Colonic mucosa (tissue), 4 donors: Measurements from ENCODE around the gene CLIC1. TPM values are rescaled to one million over a fixed set of nuclear protein-coding genes. Genes with fewer than 3 reads are reported as not detected.

ENCODE experiments used
- DNase-seq: peaks from one replicate; pipeline ENCODE4 v3.0.0-alpha.2; 2020
- H3K27ac ChIP-seq: fragments of 200-600 bp; one replicate; pipeline ENCODE4 v1.8.0; 2021
- H3K27me3 ChIP-seq: fragments of 200-600 bp; one replicate; pipeline ENCODE4 v1.8.0; 2021
- H3K36me3 ChIP-seq: fragments of 200-600 bp; one replicate; pipeline ENCODE4 v1.8.0; 2021
- H3K4me1 ChIP-seq: fragments of 200-600 bp; one replicate; pipeline ENCODE4 v1.8.0; 2021; ENCODE audit warnings: mild to moderate bottlenecking
- H3K4me3 ChIP-seq: fragments of 200-600 bp; one replicate; pipeline ENCODE4 v1.8.0; 2021
- H3K9ac ChIP-seq, 2 donors: one replicate each; pipeline ENCODE4 v1.7.0; 2013; ENCODE audit warnings: control low read depth in 2 of 2, low read depth in 2 of 2, low read length in 2 of 2
- H3K9me3 ChIP-seq: fragments of 200-600 bp; one replicate; pipeline ENCODE4 v1.8.0; 2021
- intact Hi-C: fragments of 100-400 bp; cut with DNase I; formaldehyde crosslinking; loops from one replicate; pipeline ENCODE4 v1.14.1; 2022
- microRNA-seq: library from miRNA; unstranded; fragments of <30 nt; microRNA quantifications from one replicate; pipeline ENCODE4, GENCODE V29; 2019
- total RNA-seq, 2 donors: library from RNA; stranded (reverse); fragmentation: NEBNext Ultra II Directional in 1 of 2; extraction: Animal tissue kit (Norgen Biotek cat#: 25700) in 1 of 2; gene quantifications; one replicate each; pipeline ENCODE4 v1.2.1, GENCODE V29; 2021
- TF ChIP-seq, protein P1 (sequence below): fragments of 200-600 bp; IDR thresholded peaks from one replicate; pipeline ENCODE4 v1.8.0; 2022; ENCODE audit warnings: antibody characterized with exemption, mild to moderate bottlenecking
- donor health status: healthy.
- donor health status: DM: no; HTN: no; CAD: no.
- donor health status: DM: no; HTN: no; CAD: no.

CLIC1 gene
- total RNA-seq, 2 donors from 2014 or later, result 622 to 646 TPM

DNA sequence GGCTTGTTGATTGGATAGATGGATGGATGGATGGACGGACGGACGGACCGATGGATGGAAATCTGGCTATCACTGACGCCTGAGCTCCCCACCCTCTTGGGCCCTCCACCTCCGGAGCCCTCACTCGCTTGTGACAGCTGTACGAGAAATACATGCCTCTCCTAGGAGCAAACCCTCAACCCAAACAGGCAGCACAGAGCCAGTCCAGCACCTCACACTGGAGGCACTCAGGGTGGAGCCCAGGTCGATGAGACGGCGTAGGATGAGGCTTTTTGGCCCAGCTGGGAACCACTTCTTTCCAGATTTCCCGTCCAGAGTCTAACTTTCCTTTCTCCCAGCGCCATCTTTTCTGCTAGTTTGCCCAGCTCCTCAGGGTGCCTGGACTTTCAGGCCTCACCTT, 52.7 kb downstream of the CLIC1 start:
- H3K27me3 ChIP-seq, result no peaks in the 10 kb centered on the region
- no peak overlapping the region for H3K27ac ChIP-seq
- H3K4me1 ChIP-seq, result peaks cover 9% of the 10 kb centered on the region
- no peaks in the 10 kb centered on the region for H3K9me3 ChIP-seq
- no peak for DNase-seq
- intact Hi-C loops, result loop anchor here (5.0 kb wide), 1 partner anchor 84 kb away; no protein-coding TSS in a partner anchor
- H3K36me3 ChIP-seq, result peaks cover 5% of the 10 kb centered on the region
- peak overlapping the region; percentile 30 for H3K4me3 ChIP-seq
- peak overlapping the region in 1 of 2 donors; percentile 72 for H3K9ac ChIP-seq
- TF ChIP-seq, protein P1, sequence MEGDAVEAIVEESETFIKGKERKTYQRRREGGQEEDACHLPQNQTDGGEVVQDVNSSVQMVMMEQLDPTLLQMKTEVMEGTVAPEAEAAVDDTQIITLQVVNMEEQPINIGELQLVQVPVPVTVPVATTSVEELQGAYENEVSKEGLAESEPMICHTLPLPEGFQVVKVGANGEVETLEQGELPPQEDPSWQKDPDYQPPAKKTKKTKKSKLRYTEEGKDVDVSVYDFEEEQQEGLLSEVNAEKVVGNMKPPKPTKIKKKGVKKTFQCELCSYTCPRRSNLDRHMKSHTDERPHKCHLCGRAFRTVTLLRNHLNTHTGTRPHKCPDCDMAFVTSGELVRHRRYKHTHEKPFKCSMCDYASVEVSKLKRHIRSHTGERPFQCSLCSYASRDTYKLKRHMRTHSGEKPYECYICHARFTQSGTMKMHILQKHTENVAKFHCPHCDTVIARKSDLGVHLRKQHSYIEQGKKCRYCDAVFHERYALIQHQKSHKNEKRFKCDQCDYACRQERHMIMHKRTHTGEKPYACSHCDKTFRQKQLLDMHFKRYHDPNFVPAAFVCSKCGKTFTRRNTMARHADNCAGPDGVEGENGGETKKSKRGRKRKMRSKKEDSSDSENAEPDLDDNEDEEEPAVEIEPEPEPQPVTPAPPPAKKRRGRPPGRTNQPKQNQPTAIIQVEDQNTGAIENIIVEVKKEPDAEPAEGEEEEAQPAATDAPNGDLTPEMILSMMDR, result no peak

DNA sequence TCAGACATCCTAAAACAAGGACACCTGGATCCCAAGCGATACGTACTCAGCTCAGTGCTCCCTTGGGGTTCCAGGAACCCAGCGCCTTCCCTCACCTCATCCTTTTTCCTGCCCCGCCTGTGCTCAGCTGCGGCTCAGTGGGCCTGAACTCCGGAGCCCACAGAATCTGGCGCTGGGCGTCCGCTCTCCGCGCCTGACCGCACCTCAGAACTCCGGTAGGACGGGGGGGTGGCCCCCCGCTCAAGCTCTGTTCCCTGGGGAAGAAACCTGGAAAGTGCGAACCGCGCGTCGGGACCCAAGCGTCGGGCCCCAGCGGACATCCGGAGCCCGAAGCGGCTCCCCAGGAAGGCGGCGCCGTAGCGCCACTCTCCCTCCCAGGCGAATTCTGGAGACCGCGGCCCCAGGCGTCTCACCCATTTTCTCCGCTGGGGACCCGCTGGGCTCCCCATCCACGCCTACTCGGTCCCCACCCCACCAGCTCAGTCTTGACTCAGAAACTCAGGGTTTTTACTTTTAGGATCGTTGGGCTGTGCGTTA, 55.1 kb downstream of the CLIC1 start:
- Histone ChIP-seq H3K9ac (peak overlapping the region; percentile 74 to 90), H3K4me3 (peak overlapping the region; percentile 41), H3K36me3 (no peaks in the 10 kb centered on the region), H3K27ac (peak overlapping the region; percentile 30), H3K4me1 (peaks cover 9% of the 10 kb centered on the region), H3K9me3 (no peaks in the 10 kb centered on the region), H3K27me3 (no peaks in the 10 kb centered on the region)
- TF ChIP-seq, protein P1, result no peak
- peak; percentile 60 for DNase-seq
- intact Hi-C loops, result loop anchor here (5.0 kb wide), 1 partner anchor 86 kb away; no protein-coding TSS in a partner anchor

Small RNAs within 50 kb of the gene (microRNA-seq; reads per million reads assigned to microRNA genes)
- gene MIR4646, result not detected

Other genes with a start within 250 kb of the CLIC1 start
- gene MICB, start 238.4 kb downstream of the CLIC1 start, total RNA-seq, result 1 to 10 TPM; 5.6 to 6.7 TPM
- not detected for gene MCCD1, start 207.6 kb downstream of the CLIC1 start, total RNA-seq
- gene DDX39B, start 194.5 kb downstream of the CLIC1 start, total RNA-seq, result 100 to 1,000 TPM; 213 to 422 TPM
- gene ATP6V1G2, start 189.9 kb downstream of the CLIC1 start, total RNA-seq, result under 1 TPM; 0.57 to 0.85 TPM
- 10 to 100 TPM; 16.1 to 18.8 TPM for gene NFKBIL1, start 188.9 kb downstream of the CLIC1 start, total RNA-seq
- 1 to 10 TPM in 1 of 2 donors, under 1 TPM in 1; 0.35 to 2.4 TPM for gene LTA, start 164.2 kb downstream of the CLIC1 start, total RNA-seq
- gene TNF, start 161.0 kb downstream of the CLIC1 start, total RNA-seq, result 1 to 10 TPM in 1 of 2 donors, under 1 TPM in 1; 0.48 to 1.4 TPM
- 1 to 10 TPM; 3.4 to 5.7 TPM for gene LTB, start 154.1 kb downstream of the CLIC1 start, total RNA-seq
- 1 to 10 TPM; 4.8 to 9.2 TPM for gene LST1, start 150.3 kb downstream of the CLIC1 start, total RNA-seq
- under 1 TPM; 0.67 to 0.90 TPM for gene NCR3, start 143.5 kb downstream of the CLIC1 start, total RNA-seq
- gene AIF1, start 121.3 kb downstream of the CLIC1 start, total RNA-seq, result 10 to 100 TPM in 1 of 2 donors, 1 to 10 TPM in 1; 5.0 to 20.7 TPM
- gene PRRC2A, start 115.8 kb downstream of the CLIC1 start, total RNA-seq, result 100 to 1,000 TPM; 107 to 171 TPM
- gene BAG6, start 83.9 kb downstream of the CLIC1 start, total RNA-seq, result 100 to 1,000 TPM; 266 to 337 TPM
- gene APOM, start 80.6 kb downstream of the CLIC1 start, total RNA-seq, result 1 to 10 TPM; 1.6 to 2.4 TPM
- 10 to 100 TPM; 28.3 to 32.8 TPM for gene C6orf47, start 75.8 kb downstream of the CLIC1 start, total RNA-seq
- 10 to 100 TPM; 11.0 to 14.9 TPM for gene GPANK1, start 71.5 kb downstream of the CLIC1 start, total RNA-seq
- 100 to 1,000 TPM; 140 to 152 TPM for gene CSNK2B, start 70.5 kb downstream of the CLIC1 start, total RNA-seq
- gene LY6G5B, start 66.6 kb downstream of the CLIC1 start, total RNA-seq, result 1 to 10 TPM; 4.4 to 9.0 TPM
- 1 to 10 TPM; 1.9 to 2.8 TPM for gene LY6G5C, start 55.5 kb downstream of the CLIC1 start, total RNA-seq
- 10 to 100 TPM; 56.8 to 65.2 TPM for gene ABHD16A, start 33.2 kb downstream of the CLIC1 start, total RNA-seq
- gene LY6G6F, start 29.7 kb downstream of the CLIC1 start, total RNA-seq, result not detected
- not detected for gene LY6G6D, start 21.2 kb downstream of the CLIC1 start, total RNA-seq
- gene LY6G6C, start 14.8 kb downstream of the CLIC1 start, total RNA-seq, result 1 to 10 TPM in 1 of 2 donors, not detected in 1; 2.3 TPM
- under 1 TPM; 0.19 to 0.57 TPM for gene MPIG6B, start 13.2 kb downstream of the CLIC1 start, total RNA-seq
- gene DDAH2, start 7.2 kb downstream of the CLIC1 start, total RNA-seq, result 10 to 100 TPM; 92.1 to 98.7 TPM
- 10 to 100 TPM; 13.3 to 34.2 TPM for gene MSH5, start 3.5 kb upstream of the CLIC1 start, total RNA-seq
- 1 to 10 TPM; 1.7 to 8.9 TPM for gene SAPCD1, start 26.1 kb upstream of the CLIC1 start, total RNA-seq
- gene VWA7, start 40.8 kb upstream of the CLIC1 start, total RNA-seq, result 10 to 100 TPM in 1 of 2 donors, 1 to 10 TPM in 1; 6.1 to 10.1 TPM
- gene VARS1, start 59.2 kb upstream of the CLIC1 start, total RNA-seq, result 100 to 1,000 TPM in 1 of 2 donors, 10 to 100 TPM in 1; 40.8 to 136 TPM
- gene LSM2, start 70.4 kb upstream of the CLIC1 start, total RNA-seq, result 10 to 100 TPM; 37.6 to 61.3 TPM
- gene HSPA1L, start 78.8 kb upstream of the CLIC1 start, total RNA-seq, result 1 to 10 TPM in 1 of 2 donors, under 1 TPM in 1; 0.98 to 1.4 TPM
- 100 to 1,000 TPM; 248 to 397 TPM for gene HSPA1A, start 79.0 kb upstream of the CLIC1 start, total RNA-seq
- gene HSPA1B, start 91.2 kb upstream of the CLIC1 start, total RNA-seq, result 100 to 1,000 TPM; 278 to 543 TPM
- gene NEU1, start 126.3 kb upstream of the CLIC1 start, total RNA-seq, result 10 to 100 TPM; 33.8 to 47.4 TPM
- 100 to 1,000 TPM; 546 to 779 TPM for gene SLC44A4, start 142.5 kb upstream of the CLIC1 start, total RNA-seq
- 10 to 100 TPM; 28.4 to 52.1 TPM for gene EHMT2, start 161.2 kb upstream of the CLIC1 start, total RNA-seq
- 1 to 10 TPM; 2.0 to 4.9 TPM for gene ZBTB12, start 165.6 kb upstream of the CLIC1 start, total RNA-seq
- gene C2, start 191.2 kb upstream of the CLIC1 start, total RNA-seq, result 10 to 100 TPM in 1 of 2 donors, 1 to 10 TPM in 1; 7.8 to 15.2 TPM
- gene CFB, start 209.6 kb upstream of the CLIC1 start, total RNA-seq, result 10 to 100 TPM; 20.4 to 60.6 TPM
- 10 to 100 TPM; 50.3 to 55.6 TPM for gene NELFE, start 222.4 kb upstream of the CLIC1 start, total RNA-seq
- gene SKIC2, start 222.6 kb upstream of the CLIC1 start, total RNA-seq, result 10 to 100 TPM; 52.5 to 81.1 TPM
- gene DXO, start 235.6 kb upstream of the CLIC1 start, total RNA-seq, result 10 to 100 TPM; 13.0 to 16.1 TPM
- gene C4A, start 245.5 kb upstream of the CLIC1 start, total RNA-seq, result 10 to 100 TPM; 15.9 to 23.4 TPM